Tibial artery (tissue), 4 donors: ENCODE results near the gene PPP1R10.

ENCODE experiments used
- DNase-seq, 2 donors: peaks; one replicate each; pipeline ENCODE4 v3.0.0-alpha.2; 2019
- H3K27ac ChIP-seq, 2 donors: fragments of 200-600 bp; sonication (generic) in 1 of 2; 1 replicate in 1 of 2; 2 replicates in 1 of 2; pipeline ENCODE4 v1.5.1; 2018 to 2019; ENCODE audit warnings: mild to moderate bottlenecking in 1 of 2
- H3K27me3 ChIP-seq, 2 donors: fragments of 200-600 bp; sonication (generic) in 1 of 2; one replicate each; pipeline versions ENCODE4 v1.5.1 to v1.6.0; 2016 to 2019
- H3K36me3 ChIP-seq, 3 donors: fragments of 200-600 bp; sonication (generic) in 2 of 3; one replicate each; pipeline ENCODE4 v1.5.1; 2016 to 2019; ENCODE audit warnings: mild to moderate bottlenecking in 2 of 3
- H3K4me1 ChIP-seq, 4 donors: fragments of 200-600 bp; sonication (generic) in 2 of 4; 1 replicate in 3 of 4; 2 replicates in 1 of 4; pipeline ENCODE4 v1.5.1; 2016 to 2019
- H3K4me3 ChIP-seq, 2 donors: fragments of 200-600 bp; sonication (generic) in 1 of 2; 1 replicate in 1 of 2; 2 replicates in 1 of 2; pipeline ENCODE4 v1.5.1; 2018 to 2019; ENCODE audit warnings: mild to moderate bottlenecking in 2 of 2
- H3K9me3 ChIP-seq, 3 donors: fragments of 200-600 bp; sonication (generic) in 1 of 3; one replicate each; pipeline ENCODE4 v1.5.1; 2016 to 2019
- CTCF ChIP-seq, 2 experiments: fragments of 200-600 bp in 1 of 2; fragments of 450-650 bp in 1 of 2; IDR thresholded peaks; one replicate each; pipeline ENCODE4 v1.5.1; 2017 to 2019; ENCODE audit warnings: antibody characterized with exemption in 2 of 2, mild to moderate bottlenecking in 1 of 2, moderate library complexity in 1 of 2
- intact Hi-C: fragments of 100-400 bp; cut with DNase I; formaldehyde crosslinking; loops from one replicate; pipeline ENCODE4 v1.15.0; 2023; ENCODE audit warnings: low total_unique reads

PPP1R10 gene

GRCh38 chr6:30568245-30568644, 48.8 kb downstream of the PPP1R10 start:
- intact Hi-C loops: no loop called here
- no peak overlapping the region for H3K27ac ChIP-seq
- H3K9me3 ChIP-seq: no peaks in the 10 kb centered on the region
- DNase-seq: no peak
- peaks cover 4 to 28% (median 19%) of the 10 kb centered on the region in 4 donors for H3K4me1 ChIP-seq
- H3K4me3 ChIP-seq: no peak overlapping the region
- no peak for TF ChIP-seq CTCF (IDR thresholded peaks at IDR 0.05)
- peaks cover 0 to 3% (median 0%) of the 10 kb centered on the region in 3 donors for H3K36me3 ChIP-seq
- no peaks in the 10 kb centered on the region for H3K27me3 ChIP-seq

- no peak overlapping the region for H3K27ac ChIP-seq
- no peak overlapping the region for H3K4me3 ChIP-seq
- no peaks in the 10 kb centered on the region for H3K27me3 ChIP-seq
- H3K9me3 ChIP-seq: no peaks in the 10 kb centered on the region
- peaks cover 0 to 12% (median 4%) of the 10 kb centered on the region in 4 donors for H3K4me1 ChIP-seq
- no peak for TF ChIP-seq CTCF (IDR thresholded peaks at IDR 0.05)
- peaks cover 0 to 25% (median 13%) of the 10 kb centered on the region in 3 donors for H3K36me3 ChIP-seq
- no peak for DNase-seq
- intact Hi-C loops: no loop called here
These were observed 51.3 kb downstream of the PPP1R10 start for GRCh38 chr6:30565772-30566171.

GRCh38 chr6:30564114-30564513, 52.9 kb downstream of the PPP1R10 start:
- Histone ChIP-seq H3K4me3 (no peak overlapping the region), H3K27ac (no peak overlapping the region), H3K9me3 (no peaks in the 10 kb centered on the region), H3K27me3 (no peaks in the 10 kb centered on the region), H3K36me3 (peaks cover 0 to 25% (median 13%) of the 10 kb centered on the region in 3 donors), H3K4me1 (peaks cover 0 to under 1% (median 0%) of the 10 kb centered on the region in 4 donors)
- intact Hi-C loops: no loop called here
- DNase-seq: no peak
- TF ChIP-seq CTCF (IDR thresholded peaks at IDR 0.05): no peak

- Histone ChIP-seq H3K4me1 (peaks cover 0 to 15% (median 7%) of the 10 kb centered on the region in 4 donors), H3K4me3 (no peak overlapping the region), H3K27ac (no peak overlapping the region), H3K9me3 (no peaks in the 10 kb centered on the region), H3K27me3 (no peaks in the 10 kb centered on the region), H3K36me3 (peaks cover 0 to 25% (median 13%) of the 10 kb centered on the region in 3 donors)
- no peak for DNase-seq
- intact Hi-C loops: no loop called here
- TF ChIP-seq CTCF (IDR thresholded peaks at IDR 0.05): no peak
These were observed 54.3 kb downstream of the PPP1R10 start for GRCh38 chr6:30562470-30563425.

GRCh38 chr6:30560930-30561329, 56.1 kb downstream of the PPP1R10 start:
- Histone ChIP-seq H3K27ac (no peak overlapping the region), H3K36me3 (peaks cover 0 to 25% (median 13%) of the 10 kb centered on the region in 3 donors), H3K4me1 (peaks cover 0 to 19% (median 12%) of the 10 kb centered on the region in 4 donors), H3K4me3 (no peak overlapping the region), H3K9me3 (no peaks in the 10 kb centered on the region), H3K27me3 (no peaks in the 10 kb centered on the region)
- intact Hi-C loops: no loop called here
- TF ChIP-seq CTCF (IDR thresholded peaks at IDR 0.05): no peak
- no peak for DNase-seq
